ENCODE results near the gene FKBP15.
A peak's percentile ranks its signal among the peaks of the same experiment; 100 is the strongest.
"Not testable (repeated sequence)": the region's sequence is repeated elsewhere in the genome, so short reads cannot be mapped to it uniquely, and the experiment has no call there.

Gene FKBP15

DNA sequence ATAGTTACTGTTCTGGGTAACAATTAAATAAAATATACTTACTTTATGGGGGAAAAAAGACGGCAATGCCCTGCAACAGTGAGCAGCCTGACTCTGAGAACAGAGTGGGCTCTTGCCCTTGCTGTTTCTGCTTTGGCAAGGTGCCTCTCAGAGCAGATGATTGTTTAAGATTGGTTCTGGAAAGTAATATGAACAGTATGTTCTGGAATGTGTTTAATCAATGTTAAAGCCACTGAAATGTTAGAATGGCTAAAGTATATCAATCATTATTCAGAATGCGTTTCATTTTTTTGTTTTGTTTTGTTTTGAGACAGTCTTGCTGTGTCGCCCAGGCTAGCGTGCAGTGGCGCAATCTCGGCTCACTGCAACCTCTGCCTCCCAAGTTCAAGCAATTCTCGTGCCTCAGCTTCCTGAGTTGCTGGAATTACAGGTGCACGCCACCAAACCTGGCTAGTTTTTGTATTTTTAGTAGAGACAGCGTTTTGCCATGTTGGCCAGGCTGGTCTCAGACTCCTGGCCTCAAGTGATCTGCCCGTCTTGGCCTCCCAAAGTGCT lies 14.7 kb upstream of the FKBP15 start:
- not testable (repeated sequence) for DNase-seq

DNA sequence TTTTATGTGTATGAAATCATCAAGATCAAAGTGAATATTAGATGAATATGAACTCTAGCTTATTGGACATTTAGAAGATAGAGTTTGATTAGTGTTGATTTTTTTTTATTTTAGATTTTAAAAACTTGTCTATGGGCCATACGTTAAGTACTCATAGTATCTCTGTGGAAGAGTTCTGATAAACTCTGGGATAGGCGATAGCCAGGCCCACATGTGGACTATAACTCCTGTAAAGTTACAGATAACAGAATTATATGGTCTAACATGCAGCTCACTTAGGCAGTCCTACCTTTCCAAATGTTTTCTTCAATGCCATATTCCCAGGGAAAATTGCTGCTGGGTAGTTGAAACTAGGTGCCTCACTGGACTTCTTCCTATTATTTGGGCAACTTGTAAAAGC lies 10.6 kb upstream of the FKBP15 start:
- peak; percentile 64 for DNase-seq

DNA sequence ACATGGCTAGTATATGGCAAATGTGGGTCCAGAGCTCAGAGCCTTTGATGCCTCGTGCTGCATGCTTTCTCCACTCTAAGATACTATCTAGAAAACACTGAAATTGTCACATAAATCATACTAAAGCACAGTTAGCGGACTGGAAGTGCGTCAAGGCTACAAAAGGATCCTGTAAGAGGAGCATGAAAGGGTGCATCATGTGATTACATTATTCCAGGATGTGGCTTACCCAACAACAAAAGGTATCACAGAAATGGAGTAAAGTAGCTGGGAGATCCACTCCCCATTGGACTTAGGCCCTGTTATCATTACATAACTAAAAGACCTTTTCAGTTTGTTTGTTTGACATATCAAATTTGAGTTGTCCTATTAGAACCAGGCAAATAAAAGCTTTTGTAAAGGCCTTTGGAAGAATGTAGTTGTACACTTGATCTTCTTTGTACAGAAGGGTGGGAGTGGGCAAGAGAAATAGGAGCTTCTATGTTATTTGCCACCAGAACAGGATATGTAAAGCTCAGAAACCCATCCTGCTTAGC lies 7.1 kb upstream of the FKBP15 start:
- DNase-seq: no peak

DNA sequence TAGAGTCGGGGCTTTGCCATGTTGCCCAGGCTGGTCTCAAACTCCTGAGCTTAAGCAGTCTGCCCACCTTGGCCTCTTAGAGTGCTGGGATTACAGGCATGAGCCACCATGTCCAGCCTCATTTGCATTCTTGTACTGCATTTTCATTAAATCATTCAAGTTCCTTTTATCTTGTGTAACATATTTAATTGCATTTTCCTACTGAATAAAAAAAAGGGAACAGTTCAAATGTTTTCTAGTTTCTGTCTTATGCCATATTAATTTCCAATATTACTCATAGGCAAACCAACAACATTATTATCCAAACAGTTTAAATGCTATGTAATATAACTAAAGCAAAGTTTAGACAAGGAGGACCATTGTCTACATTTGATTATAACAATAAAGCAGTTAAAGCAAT lies 6.4 kb upstream of the FKBP15 start:
- DNase-seq: no peak

DNA sequence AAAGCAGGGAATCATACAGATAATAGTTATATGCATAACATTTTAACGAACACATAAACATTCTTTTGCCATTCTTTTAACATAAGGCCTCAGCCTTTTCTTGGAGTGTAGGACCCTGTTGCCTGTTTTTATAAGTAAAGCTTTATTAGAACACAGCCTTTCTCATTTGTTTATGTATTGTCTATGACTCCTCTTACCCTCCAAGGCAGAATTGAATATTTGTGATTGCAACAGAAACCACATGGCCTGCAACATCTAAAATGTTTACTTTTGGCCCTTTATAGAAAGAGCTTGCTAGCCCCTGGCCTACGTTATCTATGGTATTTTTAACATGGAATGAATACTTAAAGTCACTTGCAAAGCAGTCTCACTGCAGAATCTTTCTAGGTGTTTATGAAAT lies 2.9 kb upstream of the FKBP15 start:
- DNase-seq: no peak

DNA sequence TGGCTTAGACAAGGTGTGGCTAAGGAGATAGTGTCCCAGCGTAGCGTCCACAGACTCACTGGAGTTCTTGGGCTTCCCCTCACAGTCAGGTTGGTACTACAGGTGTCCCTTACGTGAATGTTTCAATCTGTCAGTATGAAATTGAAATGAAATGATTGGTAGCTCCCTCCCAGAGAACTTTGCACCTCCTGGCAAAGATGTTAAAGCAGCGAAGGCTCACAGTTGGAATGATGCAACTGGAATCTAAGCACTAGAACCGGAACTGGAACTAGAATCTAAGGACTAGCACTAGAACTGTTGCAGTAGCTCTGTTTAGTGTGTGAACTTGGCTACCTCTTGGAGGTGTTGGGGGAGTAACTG lies 1.4 kb upstream of the FKBP15 start:
- DNase-seq: no peak

DNA sequence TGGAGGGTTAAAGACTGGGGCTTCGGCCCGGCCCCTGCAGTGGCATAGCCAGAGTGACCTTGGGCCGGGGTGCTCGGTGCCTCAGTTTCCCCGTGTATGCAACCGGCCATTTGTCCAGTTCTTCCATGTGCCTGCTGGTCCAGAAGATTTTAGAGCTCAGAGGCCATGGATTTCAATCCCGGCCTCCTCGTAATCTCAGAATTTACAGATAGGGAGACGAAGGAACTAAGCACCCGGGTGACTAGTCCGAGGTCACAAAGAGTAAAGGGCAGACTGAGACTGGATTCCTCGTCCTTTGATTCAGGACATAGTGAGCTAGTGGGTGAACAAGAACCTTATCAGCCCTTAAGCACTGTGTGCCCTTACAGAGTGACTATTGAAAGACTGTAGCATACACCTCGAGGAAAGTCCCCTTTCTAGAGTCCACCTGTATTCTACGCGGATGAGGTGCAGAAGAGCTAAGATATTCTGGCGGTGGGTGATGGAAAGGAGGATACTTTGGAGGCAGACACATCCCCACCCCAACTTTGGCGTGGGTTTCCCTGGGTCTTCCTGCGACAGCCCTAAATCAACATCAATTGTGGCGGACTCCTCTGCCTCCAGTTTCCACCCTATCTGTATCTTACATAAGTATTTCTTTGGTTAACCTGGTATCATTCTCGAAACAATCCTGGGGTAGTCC lies 864 bp upstream of the FKBP15 start:
- peak; percentile 73 for DNase-seq

DNA sequence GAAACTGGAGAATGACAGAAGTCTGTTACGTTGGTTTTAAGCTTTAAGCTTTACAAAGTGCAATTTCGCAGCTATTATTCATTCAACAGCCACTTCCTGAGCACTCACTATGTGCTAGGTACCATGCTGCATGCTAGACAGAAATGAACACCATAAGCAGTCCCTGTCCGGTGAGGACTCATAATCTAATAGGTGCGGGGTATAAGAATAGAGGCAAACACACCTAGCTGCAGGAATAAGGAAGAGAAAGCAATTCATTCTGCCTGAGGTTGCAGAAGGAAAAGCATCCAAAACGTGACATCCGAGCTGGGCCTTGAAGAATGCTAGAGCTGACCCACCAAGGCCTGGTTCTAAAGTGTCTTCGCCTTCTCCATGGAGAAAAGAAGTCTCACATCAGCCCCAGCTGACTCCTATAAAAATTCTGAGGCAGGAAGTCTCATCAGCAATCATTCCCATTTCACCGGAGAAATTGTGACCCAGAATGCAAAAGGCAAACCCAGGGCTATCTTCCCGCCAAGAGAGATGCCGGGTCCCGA lies 542 bp downstream of the FKBP15 start:
- DNase-seq: no peak

DNA sequence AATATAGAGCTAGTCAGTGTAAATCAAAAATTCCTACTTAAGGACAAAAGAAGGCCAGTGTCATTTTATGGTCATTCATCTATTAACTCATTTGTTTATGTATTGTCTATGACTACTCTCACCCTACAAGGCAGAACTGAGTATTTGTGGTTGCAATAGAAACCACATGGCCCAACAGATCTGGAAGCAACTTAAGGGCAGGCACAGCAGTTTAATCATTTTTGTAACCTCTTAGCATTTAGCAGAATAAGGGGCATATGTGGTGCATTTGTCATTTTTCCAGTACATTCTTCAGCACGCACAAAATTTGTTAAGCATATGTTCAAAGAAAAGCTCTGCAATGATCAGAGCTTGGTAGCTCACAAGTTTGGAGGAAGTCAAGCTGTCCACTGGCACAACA lies 1.1 kb downstream of the FKBP15 start:
- peak; percentile 59 for DNase-seq

DNA sequence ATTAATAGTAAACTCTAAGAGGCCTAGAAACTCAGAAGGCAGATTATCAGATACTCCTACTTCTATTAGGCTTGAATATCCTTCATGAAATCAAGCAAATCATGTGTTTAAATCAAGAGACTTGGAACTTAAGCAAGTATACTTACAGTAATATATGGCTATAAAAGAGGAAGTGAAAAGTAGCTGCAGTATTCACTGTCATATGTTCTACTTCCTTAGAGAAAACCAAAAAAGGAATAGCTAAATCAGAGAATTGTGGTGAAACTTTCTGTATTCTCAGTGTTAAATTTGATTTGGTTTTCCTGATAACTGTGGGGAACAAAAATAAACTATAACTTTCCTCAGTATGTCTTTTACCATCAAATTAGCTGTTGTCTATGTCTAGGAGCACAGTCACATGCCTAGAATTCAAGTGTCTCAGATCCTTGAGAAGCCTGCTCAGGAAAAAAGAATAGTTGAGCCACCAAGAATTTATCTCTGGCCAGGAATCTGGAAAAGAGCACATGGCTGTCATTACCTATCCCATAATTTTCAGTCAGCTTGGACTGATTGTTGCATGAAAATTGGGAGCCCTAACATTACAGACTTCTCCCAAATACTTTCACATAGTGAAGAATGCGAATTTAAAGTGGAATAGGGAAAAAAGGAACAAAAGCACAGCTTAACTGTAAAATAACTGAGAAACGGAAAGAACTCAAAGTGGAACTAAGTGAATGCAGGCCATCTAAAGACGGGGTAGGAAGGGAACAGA lies 1.7 kb downstream of the FKBP15 start:
- DNase-seq: peak; percentile 49

DNA sequence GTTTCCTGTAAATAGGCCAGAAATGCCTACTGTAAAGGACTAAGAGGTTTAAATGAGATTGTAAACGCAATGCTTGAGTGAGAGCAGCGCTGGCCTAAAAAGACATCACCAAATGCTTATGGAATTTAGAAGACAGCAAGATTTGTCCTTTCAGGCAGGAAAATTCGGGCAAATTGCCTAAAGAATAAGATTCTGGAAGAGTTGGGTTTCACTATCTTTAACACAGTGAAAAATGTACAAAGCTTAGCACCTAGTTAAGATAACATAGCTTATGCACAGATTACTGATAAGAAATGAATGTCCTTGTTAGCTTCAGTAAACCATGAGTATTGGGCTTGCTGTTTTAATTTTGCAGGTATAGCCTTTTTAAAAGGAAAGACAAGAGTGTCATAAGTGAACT lies 4.7 kb downstream of the FKBP15 start:
- DNase-seq: no peak

DNA sequence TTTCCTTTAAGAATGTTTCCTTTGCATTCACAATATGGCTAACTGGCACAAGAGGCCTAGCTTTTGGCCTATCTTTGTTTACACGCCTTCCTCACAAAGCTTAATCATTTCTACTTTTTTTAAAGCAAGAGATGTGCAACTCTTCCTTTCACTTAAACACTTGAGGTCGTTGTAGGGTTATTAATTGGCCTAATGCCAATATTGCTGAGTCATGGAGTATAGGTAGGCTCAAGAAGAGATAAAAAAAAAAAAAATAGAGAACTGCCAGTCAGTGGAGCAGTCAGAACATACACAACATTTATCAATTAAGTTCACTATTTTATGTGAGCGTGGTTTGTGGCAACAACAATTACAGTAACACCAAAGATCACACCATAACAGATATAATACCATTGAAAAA lies 5.9 kb downstream of the FKBP15 start:
- DNase-seq: peak; percentile 93

DNA sequence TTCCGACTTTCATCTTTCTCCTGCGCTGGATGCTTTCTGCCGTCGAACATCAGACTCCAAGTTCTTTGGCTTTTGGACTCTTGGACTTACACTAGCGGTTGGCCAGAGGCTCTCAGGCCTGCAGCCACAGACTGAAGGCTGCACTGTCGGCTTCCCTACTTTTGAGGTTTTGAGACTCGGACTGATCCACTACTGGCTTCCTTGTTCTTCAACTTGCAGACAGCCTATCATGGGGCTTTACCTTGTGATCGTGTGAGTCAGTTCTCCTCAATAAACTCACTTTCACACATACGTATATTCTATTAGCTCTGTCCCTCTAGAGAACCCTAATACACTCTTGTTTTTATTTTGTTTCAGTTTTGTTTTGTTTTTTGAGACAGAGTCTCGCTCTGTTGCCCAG lies 10.3 kb downstream of the FKBP15 start:
- no peak for DNase-seq

DNA sequence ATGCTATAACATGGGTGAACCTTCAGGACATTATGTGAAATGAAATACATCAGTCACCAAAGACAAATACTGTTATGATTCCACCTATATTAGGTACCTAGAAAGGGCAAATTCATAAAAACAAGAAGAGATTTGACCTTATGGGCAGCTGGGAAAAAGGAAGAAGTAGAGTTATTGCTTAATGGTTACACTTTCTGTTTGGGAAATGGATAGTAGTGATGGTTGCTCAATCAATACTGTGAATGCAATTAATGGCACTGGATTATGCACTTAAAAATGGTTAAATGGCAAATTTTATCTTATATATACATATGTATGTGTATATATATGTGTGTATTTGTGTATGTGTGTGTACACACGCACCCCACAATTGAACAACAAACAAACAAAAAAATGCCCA lies 15.2 kb downstream of the FKBP15 start:
- DNase-seq: no peak

DNA sequence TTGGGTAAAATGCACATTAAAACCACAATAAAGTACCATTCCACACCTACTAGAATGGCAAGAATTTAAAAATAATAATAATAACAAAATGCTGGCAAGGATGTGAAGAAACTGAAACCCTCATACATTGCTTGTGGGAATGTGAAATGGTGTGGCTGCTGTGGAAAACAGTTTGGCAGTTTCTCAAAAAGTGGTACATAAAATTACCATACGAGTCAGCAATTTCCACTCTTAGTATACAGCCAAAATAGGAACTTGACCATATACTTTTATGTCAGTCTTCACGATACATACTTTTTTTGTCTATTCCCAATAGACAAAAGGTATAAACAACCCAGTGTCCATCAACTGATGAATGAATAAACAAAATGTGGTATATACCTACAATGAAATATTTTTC lies 15.6 kb downstream of the FKBP15 start:
- DNase-seq: no peak

DNA sequence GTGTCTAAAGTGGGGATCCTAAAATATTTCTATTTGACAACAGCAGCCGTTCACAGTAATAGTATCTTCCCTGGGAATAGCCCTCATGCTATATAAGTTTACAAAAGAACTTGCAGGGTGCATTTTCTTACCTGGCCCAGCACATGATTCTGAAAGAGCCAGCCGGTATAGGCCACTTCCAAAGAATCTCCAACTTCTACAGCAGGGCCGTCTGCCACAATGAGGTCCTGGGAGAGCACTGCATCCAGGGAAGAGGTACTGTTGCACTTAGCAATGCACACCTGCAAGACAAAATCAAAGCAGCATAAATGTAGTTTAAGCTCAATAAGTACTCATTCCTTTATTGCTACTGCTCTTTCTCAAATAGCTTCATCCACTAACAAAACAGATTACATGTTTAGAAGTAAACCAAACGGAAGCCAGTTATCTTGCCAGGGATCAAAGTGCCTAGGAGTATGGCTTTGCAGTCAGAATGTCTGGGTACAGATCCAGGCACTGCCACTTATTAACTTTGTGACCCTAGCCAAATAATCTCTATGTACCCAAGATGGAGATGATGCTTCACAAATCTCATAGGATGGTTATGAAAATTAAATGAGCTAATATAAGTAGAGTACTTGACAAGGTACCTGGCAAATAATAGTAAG lies 21.3 kb downstream of the FKBP15 start:
- DNase-seq: no peak

DNA sequence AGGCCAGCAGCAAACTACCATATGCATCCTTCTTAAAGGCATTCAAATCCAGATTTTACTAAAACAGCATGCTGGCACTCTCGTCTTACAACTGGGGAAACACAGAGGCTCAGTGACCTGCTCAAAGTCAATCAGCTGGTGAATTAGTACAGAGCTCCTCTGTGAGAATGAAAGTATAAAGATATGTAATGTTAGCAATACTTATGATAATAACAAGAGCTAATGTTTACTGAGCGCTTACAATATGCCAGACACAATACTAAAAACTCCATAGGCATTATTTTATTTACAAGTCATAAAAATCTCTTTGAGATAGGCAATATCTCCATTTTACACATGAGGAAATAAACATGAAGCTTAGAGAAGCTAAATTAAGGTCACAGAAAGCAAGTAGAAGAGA lies 28.6 kb downstream of the FKBP15 start:
- no peak for DNase-seq

DNA sequence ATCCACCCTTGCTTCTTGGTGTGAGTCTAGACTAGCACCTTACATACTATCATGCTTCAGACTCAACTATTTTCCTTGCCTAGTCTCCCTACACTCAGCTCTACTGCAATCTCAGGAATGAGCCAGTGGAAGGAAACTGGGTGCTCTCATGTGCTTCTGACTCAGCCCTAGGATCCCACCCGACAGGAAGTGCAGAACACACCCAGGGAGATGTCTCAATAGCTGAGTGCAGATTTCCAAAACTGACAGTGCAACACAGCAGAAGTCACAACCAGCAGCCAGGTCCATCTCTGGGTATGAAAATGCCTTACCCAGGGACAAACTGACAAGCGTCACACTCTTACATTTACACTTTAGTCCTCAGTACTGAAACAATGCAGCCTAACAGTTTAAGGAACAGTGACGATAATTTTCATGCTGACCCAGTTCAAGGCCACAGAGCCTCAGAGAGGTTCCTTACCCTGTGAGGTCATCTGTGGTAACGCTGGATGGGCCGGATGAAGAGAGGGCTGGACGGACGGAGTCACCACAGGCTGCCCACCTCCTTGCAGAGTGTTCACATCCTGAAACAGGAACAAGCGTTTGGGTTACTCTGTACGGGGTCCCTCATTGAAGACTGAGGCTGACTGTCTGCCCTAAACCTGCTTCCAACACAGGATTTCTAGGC lies 33.0 kb downstream of the FKBP15 start:
- DNase-seq: peak; percentile 27

DNA sequence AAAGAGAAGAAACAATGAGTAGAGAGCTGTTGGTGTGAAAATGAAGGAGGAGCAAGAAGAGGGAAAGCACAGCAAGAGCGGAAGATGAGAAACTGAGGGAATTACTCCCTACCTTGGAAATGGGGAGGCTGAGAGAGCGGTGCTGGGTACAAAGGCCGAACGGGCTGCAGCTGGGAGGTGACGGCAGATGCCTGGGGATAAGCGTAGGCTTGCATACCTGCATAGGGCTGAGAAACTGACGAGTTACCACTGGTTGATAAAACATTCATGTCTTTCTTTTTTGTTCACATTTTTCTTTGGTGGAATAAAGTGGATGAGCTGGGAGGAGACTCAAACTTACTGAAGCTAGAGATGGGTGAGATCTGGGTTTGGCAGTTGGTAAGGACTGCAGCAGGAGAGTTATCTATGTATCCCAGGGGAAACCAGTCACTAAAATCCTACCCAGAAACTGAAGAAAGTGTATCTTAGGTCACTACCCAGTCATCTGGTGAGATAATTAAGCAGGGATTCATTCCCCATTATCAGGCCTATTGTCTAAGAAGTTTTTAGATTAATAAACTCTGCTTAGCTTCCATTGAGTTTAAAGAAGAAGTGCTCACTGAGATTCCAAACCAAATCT lies 34.8 kb downstream of the FKBP15 start:
- DNase-seq: no peak

DNA sequence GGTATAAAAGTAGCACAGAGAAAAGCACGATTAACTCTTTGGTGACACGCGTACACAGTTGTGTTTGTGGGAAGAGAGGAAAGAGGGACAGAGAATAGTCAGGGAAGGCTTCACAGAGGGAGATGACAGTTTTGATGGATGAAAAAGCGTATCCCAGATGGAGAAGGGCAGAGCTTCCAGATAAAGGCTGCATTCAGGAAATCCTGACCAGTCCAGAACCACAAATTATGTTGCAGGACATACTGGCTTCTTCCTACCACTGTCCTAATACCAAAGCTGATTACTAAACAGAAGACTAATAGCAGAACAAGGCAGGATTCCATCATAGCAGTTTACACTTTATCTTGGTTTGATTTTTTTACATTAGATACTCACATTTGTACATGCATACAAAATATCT lies 35.8 kb downstream of the FKBP15 start:
- no peak for DNase-seq

DNA sequence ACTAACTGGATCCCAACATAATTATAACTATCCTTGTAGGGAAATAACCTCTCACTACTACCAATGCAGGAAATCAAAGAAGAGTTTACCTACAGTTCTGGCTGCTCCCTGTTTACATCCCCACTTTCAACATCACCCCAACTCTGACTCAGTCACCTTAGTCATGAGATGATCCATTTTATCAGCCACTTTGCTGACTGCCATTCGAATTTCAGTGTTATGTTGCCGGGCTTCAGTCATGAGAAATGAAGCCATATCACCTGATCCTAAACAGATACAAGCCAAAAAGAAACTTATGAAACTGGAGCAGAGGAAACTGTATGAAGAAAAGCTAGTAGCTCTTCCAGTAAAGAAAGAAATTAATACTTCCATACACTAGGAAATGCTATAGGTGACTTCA lies 36.5 kb downstream of the FKBP15 start:
- no peak for DNase-seq

DNA sequence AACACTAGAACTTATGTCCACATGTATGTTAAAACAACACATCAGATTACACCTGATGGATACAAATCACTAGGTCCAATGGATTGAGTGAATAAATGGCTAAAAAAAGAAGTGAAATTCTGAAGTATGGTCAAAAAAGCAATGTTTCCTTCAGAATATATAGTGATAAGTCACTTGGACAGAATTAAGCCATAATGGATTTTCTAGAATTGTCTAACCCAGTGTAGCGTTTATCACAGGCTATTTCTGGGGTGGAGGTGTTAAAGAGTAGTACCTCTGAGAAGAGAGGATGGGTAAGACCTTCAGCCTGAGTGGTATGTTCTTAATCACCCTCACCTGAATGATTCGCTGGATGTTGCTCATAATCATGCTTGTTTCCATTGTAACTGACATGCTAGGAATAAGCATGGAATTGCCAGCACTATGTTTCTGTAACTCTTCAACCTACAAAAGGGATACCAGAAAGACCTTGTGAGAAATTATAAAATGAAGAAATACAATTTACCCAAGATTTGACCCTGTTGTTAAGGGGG lies 37.1 kb downstream of the FKBP15 start:
- no peak for DNase-seq

Data from hematopoietic multipotent progenitor cell treated with erythropoietin and hydrocortisone succinate and interleukin-3 and kit ligand, for 6 days (in vitro differentiated cells).